Measurements from ENCODE around the gene MLC1.

- TF ChIP-seq CTCF (IDR thresholded peaks at IDR 0.05; ENCODE audit: insufficient read depth, low read depth, low read length) (no peak), EZH2 (IDR thresholded peaks at IDR 0.05; ENCODE audit: insufficient read depth, low read length) (no peak)
These were observed 69.5 kb downstream of the MLC1 start for GRCh38 chr22:50015451-50016307.
